SK-N-MC (cell line): ENCODE data around the gene PATL1.

Experiments used
- EZH2 ChIP-seq: fragments of 200-600 bp; sonication (generic); IDR thresholded peaks from one replicate; pipeline ENCODE4 v1.6.1; 2017; ENCODE audit warnings: antibody characterized with exemption
- POLR2AphosphoS5 ChIP-seq: IDR thresholded peaks from 2 replicates; pipeline ENCODE4 v1.6.1; 2012; ENCODE audit warnings: mild to moderate bottlenecking, low read depth, low read length, borderline replicate concordance

DNA sequence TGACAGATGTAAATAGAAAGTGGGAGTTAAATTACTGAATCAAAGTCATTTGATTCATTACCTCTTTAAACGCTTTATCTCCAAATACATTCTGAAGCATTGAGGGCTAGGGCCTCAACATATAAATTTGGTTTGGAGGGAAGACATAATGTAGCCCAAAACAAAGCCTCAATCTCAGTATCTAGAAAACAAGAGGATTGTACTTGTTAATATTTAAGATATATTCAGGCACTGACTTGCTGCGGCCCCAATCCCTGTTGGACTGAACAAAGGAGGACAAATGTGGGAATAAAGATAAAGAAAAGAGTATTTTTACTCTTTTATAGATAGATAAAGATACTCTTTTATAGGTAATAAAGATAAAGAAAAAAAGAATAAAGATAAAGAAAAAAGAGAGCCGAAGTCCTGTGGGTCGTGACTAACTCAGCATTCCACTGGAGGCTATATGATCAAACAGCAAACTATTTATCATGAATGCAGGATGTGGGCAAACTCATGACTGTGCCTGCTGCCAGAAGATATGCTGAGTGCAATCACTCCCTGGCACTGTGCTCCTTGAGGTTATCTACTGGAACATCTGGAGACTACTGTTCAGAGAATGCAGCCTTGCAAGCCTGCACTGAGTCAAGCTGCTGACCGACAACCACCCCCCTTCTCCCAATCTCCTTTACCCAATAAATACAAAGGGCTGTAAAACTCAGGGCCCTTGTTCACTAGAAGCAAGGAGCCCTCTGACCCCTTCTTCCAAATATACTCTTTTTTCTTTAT is 37.9 kb upstream of the PATL1 start:
- TF ChIP-seq EZH2 (no peak), POLR2AphosphoS5 (no peak)
